ENCODE data around the gene FTO.

Gene FTO

GRCh38 chr16:53899431-53899830 is 195.5 kb downstream of the FTO start:
- DNase-seq (ENCODE audit: low read depth in 3 of 3): no peak

- DNase-seq (ENCODE audit: low read depth in 3 of 3): no peak
These were observed 196.7 kb downstream of the FTO start for GRCh38 chr16:53900667-53901066.

- no peak for DNase-seq (ENCODE audit: low read depth in 3 of 3)
These were observed 197.5 kb downstream of the FTO start for GRCh38 chr16:53901408-53901807.

- no peak for DNase-seq (ENCODE audit: low read depth in 3 of 3)
These were observed 200.6 kb downstream of the FTO start for GRCh38 chr16:53904533-53904932.

- no peak for DNase-seq (ENCODE audit: low read depth in 3 of 3)
These were observed 201.1 kb downstream of the FTO start for GRCh38 chr16:53905028-53905427.

- DNase-seq (ENCODE audit: low read depth in 3 of 3): no peak
These were observed 204.8 kb downstream of the FTO start for GRCh38 chr16:53908731-53909130.

- no peak for DNase-seq (ENCODE audit: low read depth in 3 of 3)
These were observed 207.0 kb downstream of the FTO start for GRCh38 chr16:53910990-53911389.

GRCh38 chr16:53911513-53911912 is 207.6 kb downstream of the FTO start:
- no peak for DNase-seq (ENCODE audit: low read depth in 3 of 3)

GRCh38 chr16:53912155-53912554 is 208.2 kb downstream of the FTO start:
- DNase-seq (ENCODE audit: low read depth in 3 of 3): peak in 2 of 3 donors; percentile 16

- peak in 2 of 3 donors; percentile 5 to 9 for DNase-seq (ENCODE audit: low read depth in 3 of 3)
These were observed 209.3 kb downstream of the FTO start for GRCh38 chr16:53913099-53913870.

GRCh38 chr16:53913920-53914319 is 210.0 kb downstream of the FTO start:
- no peak for DNase-seq (ENCODE audit: low read depth in 3 of 3)

- DNase-seq (ENCODE audit: low read depth in 3 of 3): no peak
These were observed 210.8 kb downstream of the FTO start for GRCh38 chr16:53914736-53915135.

GRCh38 chr16:53915452-53916160 is 211.7 kb downstream of the FTO start:
- no peak for DNase-seq (ENCODE audit: low read depth in 3 of 3)

GRCh38 chr16:53920988-53921387 is 217.0 kb downstream of the FTO start:
- DNase-seq (ENCODE audit: low read depth in 3 of 3): no peak

GRCh38 chr16:53922067-53922806 is 218.3 kb downstream of the FTO start:
- no peak for DNase-seq (ENCODE audit: low read depth in 3 of 3)

GRCh38 chr16:53922807-53923571 is 219.0 kb downstream of the FTO start:
- DNase-seq (ENCODE audit: low read depth in 3 of 3): no peak

- no peak for DNase-seq (ENCODE audit: low read depth in 3 of 3)
These were observed 220.6 kb downstream of the FTO start for GRCh38 chr16:53924331-53925106.

- DNase-seq (ENCODE audit: low read depth in 3 of 3): no peak
These were observed 221.1 kb downstream of the FTO start for GRCh38 chr16:53925107-53925410.

GRCh38 chr16:53925526-53925925 is 221.6 kb downstream of the FTO start:
- no peak for DNase-seq (ENCODE audit: low read depth in 3 of 3)

GRCh38 chr16:53926209-53926608 is 222.3 kb downstream of the FTO start:
- DNase-seq (ENCODE audit: low read depth in 3 of 3): no peak

GRCh38 chr16:53932975-53933374 is 229.0 kb downstream of the FTO start:
- DNase-seq (ENCODE audit: low read depth in 3 of 3): no peak
